HG02610 (cell line): ENCODE results near the gene ADAMTS16.

ENCODE experiments used
- ATAC-seq: cut with Tn5 transposase; IDR thresholded peaks from one replicate; pipeline ENCODE4 v1.9.1; 2021; ENCODE audit warnings: mild to moderate bottlenecking, moderate library complexity; ENCODE audit not compliant: unreplicated experiment

The ADAMTS16 gene

GRCh38 chr5:5220901-5221631 is 80.9 kb downstream of the ADAMTS16 start:
- ATAC-seq = no peak

- ATAC-seq = no peak
These were observed 81.6 kb downstream of the ADAMTS16 start for GRCh38 chr5:5221724-5222123.

DNA sequence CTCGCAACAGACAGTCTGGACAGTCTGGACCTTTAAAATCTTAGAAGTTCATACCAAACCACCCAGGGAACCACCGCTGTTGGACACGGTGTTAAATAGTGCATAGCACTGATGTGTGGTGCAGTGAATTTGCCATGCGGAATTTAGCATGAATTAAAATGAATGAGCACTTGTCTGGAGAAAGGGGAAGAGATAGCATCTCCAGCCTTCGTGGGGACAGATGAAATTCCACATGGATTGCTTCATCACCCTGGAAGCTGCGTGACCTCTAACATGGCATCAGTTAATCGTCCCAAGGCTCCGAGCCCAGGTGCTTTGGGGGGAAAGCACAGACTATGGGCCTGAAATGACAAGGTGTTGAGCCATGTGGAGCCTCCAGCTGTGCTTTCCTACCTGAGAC is 91.4 kb downstream of the ADAMTS16 start:
- ATAC-seq = no peak

DNA sequence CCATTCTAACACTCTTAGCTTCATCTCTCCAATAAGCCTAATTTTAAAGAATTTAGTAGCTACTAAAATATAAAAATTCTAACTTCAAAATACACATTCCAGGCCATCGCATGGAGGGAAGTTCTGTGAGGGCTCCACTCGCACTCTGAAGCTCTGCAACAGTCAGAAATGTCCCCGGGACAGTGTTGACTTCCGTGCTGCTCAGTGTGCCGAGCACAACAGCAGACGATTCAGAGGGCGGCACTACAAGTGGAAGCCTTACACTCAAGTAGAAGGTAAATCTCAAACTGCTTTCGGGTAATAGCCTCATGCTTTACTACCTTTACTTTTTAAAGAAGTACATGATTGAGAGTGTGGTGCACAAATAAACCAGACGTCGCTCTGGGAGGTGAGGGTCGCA is 94.8 kb downstream of the ADAMTS16 start:
- no peak for ATAC-seq

- ATAC-seq = no peak
These were observed 95.6 kb downstream of the ADAMTS16 start for GRCh38 chr5:5235685-5236084.

DNA sequence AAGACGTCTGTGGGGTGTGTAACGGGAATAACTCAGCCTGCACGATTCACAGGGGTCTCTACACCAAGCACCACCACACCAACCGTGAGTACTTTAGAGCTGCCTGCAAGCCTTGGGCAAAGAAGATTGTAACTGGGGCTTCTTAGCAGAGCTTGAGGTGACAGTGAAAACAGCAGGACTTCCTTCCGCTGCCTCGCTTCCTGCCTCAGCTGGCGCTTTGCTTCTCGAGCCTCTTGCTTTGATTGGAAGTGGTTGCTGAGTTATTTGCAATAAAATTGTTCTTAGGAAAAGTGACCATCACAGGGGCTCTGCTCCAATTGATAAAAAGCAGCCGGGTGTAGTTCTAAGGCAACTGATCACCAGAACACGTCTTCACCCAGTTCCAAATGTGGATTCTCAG is 99.1 kb downstream of the ADAMTS16 start:
- no peak for ATAC-seq

GRCh38 chr5:5240234-5240633 is 100.1 kb downstream of the ADAMTS16 start:
- ATAC-seq = no peak

- ATAC-seq = no peak
These were observed 101.9 kb downstream of the ADAMTS16 start for GRCh38 chr5:5242056-5242455.

DNA sequence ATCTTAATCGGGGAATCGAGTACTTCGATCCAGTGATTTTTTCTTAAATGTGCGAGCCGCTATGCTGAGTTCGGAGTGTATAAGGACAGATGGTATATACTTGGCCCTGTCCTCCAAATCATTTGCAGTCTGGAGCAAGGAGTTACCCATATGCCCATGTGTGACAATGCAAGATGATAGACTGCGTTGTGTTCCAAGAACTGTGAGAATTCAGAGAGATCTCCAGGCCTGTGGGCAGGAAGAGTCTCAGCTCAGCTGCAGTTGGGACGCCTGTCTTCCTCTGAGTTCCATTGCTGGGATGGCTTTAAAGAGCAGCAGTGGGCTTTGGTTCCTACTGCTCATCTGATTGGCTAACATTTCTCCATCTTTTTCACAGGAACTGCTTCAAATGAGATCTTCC is 106.6 kb downstream of the ADAMTS16 start:
- ATAC-seq = no peak

GRCh38 chr5:5250758-5251157 is 110.6 kb downstream of the ADAMTS16 start:
- ATAC-seq = no peak

DNA sequence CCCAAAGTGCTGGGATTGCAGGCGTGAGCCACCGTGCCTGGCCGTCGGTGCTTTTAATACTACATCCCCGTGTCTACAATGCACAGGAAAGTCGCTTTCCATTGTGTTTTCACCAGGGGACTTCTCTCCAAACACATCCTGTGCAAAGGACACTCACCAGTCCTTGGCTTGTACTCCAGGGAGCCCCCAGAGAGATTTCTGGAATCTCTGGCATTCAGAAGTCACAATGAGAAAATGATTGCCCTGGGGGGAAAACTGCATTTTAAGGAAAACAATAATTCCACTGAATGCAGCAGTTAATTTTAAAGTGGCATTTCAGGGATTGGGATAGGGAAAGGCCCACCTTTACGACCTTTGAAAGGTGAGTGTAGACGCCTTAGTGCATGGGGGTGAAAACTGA is 112.0 kb downstream of the ADAMTS16 start:
- ATAC-seq = no peak

DNA sequence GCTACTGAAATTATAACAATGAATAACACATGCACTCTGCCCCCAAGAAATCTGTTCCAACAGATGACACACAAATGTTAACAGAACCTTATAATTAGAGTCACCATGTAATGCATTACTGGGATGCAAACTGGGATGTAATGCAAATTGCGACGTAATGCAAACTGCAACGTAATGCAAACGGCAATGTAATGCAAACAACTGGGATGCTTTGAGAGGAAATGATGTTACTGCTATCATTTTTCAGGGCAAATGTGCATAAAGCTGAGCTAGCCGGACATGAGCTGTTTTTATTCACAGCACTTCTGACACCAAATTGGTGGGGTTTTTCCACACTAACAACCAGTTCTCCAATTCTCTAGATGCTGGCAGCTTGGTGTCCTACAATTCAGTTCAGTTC is 117.2 kb downstream of the ADAMTS16 start:
- ATAC-seq = no peak

- ATAC-seq = no peak
These were observed 118.4 kb downstream of the ADAMTS16 start for GRCh38 chr5:5258564-5258963.

GRCh38 chr5:5264727-5265126 is 124.6 kb downstream of the ADAMTS16 start:
- ATAC-seq = no peak

GRCh38 chr5:5266297-5266696 is 126.2 kb downstream of the ADAMTS16 start:
- no peak for ATAC-seq

- ATAC-seq = no peak
These were observed 130.0 kb downstream of the ADAMTS16 start for GRCh38 chr5:5270161-5270560.

DNA sequence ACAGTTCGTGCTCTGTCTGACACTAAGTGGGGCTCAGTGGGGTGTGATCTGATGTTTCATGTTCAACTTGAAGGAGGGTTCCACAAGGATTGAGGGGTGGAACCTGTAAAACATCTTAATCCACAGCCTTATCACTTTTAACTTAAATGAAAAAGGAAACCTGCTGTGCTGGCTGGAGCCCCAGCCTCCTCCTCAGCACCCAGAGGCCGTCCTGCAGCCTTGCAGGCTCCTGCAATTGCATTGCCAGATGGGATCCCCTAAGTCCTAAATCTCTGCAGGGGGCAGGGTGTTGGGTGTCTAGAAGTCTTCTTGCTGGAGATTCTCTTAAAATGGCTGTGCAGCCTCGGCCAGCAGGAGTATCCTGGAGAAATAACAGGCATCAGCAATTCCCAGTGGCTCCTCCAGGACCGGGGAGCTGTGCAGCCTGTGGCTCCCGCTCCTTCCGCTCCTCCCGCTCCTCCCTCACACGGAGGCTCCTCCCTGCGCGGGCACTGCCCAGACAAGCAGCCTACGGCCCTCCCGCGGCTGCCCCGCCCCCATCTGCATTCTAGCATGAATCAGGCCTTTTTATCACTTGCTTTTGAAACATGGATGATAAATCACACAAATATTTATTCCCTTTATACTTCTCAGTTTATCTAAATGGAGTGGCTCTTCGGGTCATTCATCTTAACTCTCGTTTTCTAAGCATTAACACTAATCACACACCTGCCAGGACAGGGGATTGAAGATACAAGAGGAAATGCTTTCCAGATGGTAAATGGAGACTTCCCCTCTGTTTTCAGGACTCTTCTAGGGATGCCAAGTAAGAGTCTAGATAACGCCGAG is 131.0 kb downstream of the ADAMTS16 start:
- no peak for ATAC-seq

DNA sequence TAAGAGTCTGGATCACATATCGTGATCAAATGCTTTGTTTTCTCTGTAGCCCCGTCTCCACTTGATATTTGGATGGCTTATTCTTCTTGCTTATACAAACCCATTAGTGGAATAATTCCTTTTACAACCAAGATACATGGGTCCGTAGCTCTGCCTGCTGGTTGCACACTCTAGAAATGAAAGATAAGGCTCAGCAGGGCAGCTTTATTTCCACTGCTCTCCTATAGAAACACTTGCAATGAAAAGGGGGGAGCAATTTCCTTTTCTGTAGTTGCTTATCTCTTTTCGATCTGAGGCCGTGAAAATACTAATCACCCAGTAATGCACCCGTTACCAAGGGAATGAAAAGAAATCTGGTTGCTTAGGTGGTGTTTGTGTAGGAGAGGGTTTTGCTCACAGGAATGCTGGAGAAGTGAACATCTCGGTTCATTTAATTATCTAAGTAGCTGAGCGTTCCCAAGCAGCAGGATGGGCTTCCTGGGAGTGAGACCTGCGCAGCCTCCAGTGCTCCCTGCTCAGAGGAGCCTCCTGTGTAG is 131.7 kb downstream of the ADAMTS16 start:
- ATAC-seq = no peak

DNA sequence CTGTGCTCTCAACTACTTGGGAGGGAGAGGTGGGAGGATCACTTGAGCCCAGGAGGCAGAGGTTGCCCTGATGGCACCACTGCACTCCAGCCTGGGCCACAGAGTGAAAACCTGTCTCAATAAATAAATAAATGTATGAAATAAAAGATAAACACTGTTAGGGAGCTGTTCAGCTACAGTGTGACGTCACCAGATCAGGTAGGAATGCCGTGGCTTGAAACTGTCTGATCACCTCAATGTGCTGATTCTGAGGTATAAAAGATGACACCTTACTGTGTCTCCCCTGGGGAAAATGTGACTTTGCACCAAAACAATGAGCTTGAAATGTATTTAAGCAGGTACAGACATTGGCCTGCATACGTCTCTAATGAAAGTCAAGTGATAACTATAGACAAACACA is 133.3 kb downstream of the ADAMTS16 start:
- ATAC-seq = no peak

- no peak for ATAC-seq
These were observed 133.8 kb downstream of the ADAMTS16 start for GRCh38 chr5:5273976-5274375.

DNA sequence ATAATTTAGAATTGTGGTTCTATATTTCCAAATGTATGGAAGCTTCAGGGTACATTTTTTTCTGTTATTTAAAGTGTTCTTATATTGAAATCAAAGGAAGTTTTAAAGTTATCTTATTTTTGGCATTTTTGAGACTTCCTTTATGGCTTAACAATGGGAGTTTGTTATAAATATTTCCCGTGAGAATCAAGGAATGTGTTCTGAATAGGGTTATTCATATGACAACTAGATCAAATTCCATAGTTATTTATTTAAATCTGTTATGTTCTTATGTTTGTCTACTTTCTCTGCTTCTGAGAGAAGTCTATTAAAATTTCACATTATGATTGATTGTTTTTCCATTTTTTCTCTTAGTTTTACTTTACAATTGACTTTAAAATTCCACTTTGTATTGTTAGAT is 135.1 kb downstream of the ADAMTS16 start:
- ATAC-seq = no peak

DNA sequence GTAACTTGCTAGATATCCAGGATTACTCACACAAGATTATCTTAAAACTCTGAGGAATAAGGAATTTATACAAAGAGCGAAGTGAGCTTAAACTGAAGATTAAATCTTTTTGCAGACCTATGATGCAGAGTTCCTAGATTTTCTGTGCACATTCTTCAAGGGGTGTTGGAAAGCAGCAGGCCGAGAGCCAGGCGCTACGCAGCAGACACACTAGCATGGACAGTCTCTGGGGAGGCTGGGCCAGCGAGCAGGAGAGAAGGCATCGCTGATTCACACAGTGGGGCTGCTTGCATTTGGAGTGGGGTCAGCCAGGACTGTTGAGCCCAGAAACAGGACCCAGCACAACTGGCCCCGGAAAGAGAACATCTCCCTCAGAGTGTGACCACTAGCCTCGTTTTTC is 136.3 kb downstream of the ADAMTS16 start:
- ATAC-seq = no peak
